Activated naive CD4-positive, alpha-beta T cell treated with anti-CD3 and anti-CD28 coated beads, Interleukin-2, amount 50 U/mL, for 24 hours (primary cell): Measurements from ENCODE around the gene SIAH3.

Experiments
- H3K27ac Mint-ChIP-seq: one replicate; pipeline ENCODE4 v1.8.0; 2021; ENCODE audit warnings: mild to moderate bottlenecking, mixed read lengths
- H3K27me3 Mint-ChIP-seq: one replicate; pipeline ENCODE4 v1.8.0; 2021; ENCODE audit warnings: mixed read lengths
- H3K36me3 Mint-ChIP-seq: one replicate; pipeline ENCODE4 v1.8.0; 2021; ENCODE audit warnings: mixed read lengths
- H3K4me1 Mint-ChIP-seq: one replicate; pipeline ENCODE4 v1.8.0; 2021; ENCODE audit warnings: mixed read lengths
- H3K4me3 Mint-ChIP-seq: one replicate; pipeline ENCODE4 v1.8.0; 2021; ENCODE audit warnings: mild to moderate bottlenecking, mixed read lengths
- H3K9me3 Mint-ChIP-seq: one replicate; pipeline ENCODE4 v1.8.0; 2021; ENCODE audit warnings: mixed read lengths

The SIAH3 gene

DNA sequence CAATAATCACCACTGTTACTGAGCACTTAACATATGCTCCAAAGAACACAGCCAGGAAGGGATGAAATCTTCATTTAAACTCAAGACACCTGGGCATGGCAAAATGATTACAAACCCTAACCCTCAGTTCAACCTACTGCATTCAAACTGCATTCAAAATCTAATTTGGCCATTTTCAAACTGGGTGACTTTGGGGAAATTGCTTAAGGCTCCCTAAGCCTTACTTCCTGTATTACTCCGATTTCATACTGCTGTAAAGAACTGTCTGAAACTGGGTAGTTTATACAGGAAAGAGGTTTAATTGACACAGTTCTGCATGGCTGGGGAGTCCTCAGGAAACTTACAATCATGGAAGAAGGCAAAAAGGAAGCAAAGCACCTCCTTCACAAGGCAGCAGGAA, 99.0 kb downstream of the SIAH3 start:
- Mint-ChIP-seq H3K9me3 (peaks cover 2% of the 10 kb centered on the region), H3K27me3 (peaks cover 2% of the 10 kb centered on the region), H3K4me1 (no peaks in the 10 kb centered on the region), H3K36me3 (no peaks in the 10 kb centered on the region), H3K27ac (no peak overlapping the region), H3K4me3 (no peak overlapping the region)

DNA sequence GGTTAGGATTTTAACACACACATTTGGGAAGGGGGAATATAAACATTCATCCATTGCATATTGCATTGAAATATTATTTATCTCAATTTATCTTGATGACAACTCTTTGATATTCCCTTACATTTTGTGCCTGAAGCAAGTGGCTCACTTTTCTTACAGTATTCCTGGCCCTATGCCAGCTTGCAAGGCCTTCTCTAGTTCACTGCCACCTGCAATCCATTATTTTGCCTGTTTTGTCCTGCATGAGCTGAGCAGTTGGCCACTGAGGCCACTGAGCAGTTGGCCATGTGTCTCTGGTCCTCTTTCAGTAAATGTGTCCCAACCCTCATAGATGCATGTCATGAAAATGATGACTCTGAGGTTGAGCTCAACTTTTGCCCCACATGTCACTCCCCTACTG, 99.7 kb downstream of the SIAH3 start:
- H3K9me3 Mint-ChIP-seq, result no peaks in the 10 kb centered on the region
- H3K4me3 Mint-ChIP-seq, result no peak overlapping the region
- peaks cover 2% of the 10 kb centered on the region for H3K27me3 Mint-ChIP-seq
- H3K4me1 Mint-ChIP-seq, result no peaks in the 10 kb centered on the region
- no peak overlapping the region for H3K27ac Mint-ChIP-seq
- no peaks in the 10 kb centered on the region for H3K36me3 Mint-ChIP-seq

DNA sequence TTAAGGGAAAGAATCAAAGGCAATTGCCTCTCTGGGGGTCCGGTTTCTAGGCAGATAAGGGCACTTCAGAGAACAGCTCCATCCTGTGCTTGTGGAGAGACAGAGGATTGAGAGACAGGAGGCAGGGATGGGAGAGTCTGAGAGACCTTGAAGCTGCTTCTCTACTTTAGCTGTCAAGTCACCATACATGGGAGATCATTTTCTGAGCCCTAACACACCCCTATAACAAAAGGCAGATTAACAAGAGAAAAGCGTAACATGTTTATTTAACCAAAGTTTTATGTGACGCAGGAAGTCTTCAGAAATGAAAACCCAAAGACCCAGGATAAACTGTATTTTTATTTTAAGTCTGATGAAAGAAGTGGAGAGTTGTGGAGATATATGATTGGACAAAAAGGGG, 101.0 kb downstream of the SIAH3 start:
- no peak overlapping the region for H3K27ac Mint-ChIP-seq
- H3K4me3 Mint-ChIP-seq, result no peak overlapping the region
- H3K27me3 Mint-ChIP-seq, result peaks cover 2% of the 10 kb centered on the region
- no peaks in the 10 kb centered on the region for H3K4me1 Mint-ChIP-seq
- no peaks in the 10 kb centered on the region for H3K36me3 Mint-ChIP-seq
- no peaks in the 10 kb centered on the region for H3K9me3 Mint-ChIP-seq

DNA sequence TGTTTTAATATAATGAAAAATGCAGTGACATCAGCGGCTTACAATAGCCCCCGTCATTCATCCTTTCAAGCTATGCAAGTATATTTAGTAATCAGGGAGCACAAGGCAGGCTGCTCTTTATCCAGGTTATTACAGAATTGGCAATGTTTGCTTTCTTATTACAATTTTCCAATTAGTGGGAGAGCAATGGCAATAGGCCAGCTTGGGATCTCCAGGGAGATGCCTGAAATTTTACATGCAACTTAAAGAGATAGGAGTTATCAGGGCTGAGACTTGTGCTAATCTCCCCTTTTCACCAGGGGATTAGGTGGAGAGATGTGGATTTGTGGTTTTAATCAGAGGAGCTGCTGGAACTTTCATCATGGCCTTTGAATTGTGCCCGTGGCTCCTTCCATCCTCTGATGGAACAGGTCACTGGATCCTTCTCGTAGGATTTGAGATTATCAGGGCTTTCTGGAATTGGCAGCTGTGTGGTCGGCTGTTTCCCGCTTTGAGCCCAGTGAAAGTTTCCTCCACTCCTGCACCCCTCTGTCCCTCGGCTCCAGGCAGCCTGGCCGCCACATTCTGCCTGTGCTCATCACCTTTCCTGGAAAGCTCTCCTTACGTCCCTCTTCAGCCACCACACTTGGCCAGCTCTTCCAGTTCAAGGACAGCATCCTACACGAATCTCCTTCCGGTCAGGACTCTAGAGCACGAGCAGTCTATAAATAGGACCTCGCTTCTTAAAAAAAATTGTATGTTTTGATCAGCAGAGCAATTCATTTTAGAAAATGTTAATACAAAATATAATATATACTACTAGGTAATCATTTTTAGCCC, 102.4 kb downstream of the SIAH3 start:
- Mint-ChIP-seq H3K4me3 (no peak overlapping the region), H3K9me3 (no peaks in the 10 kb centered on the region), H3K36me3 (no peaks in the 10 kb centered on the region), H3K27me3 (peaks cover 2% of the 10 kb centered on the region), H3K27ac (no peak overlapping the region), H3K4me1 (no peaks in the 10 kb centered on the region)

DNA sequence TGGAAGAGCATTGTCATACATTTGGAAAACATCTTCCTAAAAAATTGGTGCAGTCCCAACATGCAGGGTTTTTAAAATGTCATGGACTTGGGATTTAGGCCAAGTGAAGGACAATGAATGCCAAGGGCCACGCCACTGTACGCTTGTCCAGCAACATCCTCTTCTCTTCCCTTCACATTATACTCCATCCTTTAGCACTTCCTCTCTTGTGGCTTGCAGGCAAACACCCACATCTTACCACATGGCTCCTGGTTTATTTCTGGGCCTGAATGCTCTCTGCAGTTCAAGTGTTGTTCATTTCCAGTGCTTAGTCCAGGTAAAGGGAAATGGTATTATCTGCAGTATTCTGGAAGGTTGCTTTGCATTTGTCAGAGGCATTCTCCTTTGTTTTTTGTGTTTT, 104.5 kb downstream of the SIAH3 start:
- H3K36me3 Mint-ChIP-seq, result no peaks in the 10 kb centered on the region
- no peak overlapping the region for H3K27ac Mint-ChIP-seq
- no peaks in the 10 kb centered on the region for H3K9me3 Mint-ChIP-seq
- no peak overlapping the region for H3K4me3 Mint-ChIP-seq
- peaks cover 2% of the 10 kb centered on the region for H3K27me3 Mint-ChIP-seq
- H3K4me1 Mint-ChIP-seq, result no peaks in the 10 kb centered on the region

DNA sequence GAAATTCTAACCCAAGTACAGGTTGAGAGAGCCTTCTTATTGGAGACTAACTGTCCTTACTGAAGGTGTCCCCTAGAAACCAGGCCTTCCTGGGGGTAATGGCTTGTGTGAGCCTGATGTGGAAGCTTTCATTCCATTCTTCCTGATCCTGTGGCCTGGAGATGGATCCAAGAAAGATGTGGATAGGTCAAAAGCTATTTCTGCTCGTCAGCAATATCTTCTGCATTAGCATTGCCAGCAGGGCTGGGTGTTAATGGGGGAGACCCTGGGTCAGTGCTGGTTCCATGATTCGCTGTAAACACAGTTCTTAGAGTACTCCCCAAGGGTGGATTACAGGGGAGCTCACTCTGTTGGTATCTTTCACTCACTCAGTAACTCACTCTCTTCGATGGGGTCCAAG, 106.6 kb downstream of the SIAH3 start:
- H3K4me3 Mint-ChIP-seq, result no peak overlapping the region
- H3K27me3 Mint-ChIP-seq, result peaks cover 2% of the 10 kb centered on the region
- H3K27ac Mint-ChIP-seq, result no peak overlapping the region
- no peaks in the 10 kb centered on the region for H3K36me3 Mint-ChIP-seq
- H3K9me3 Mint-ChIP-seq, result no peaks in the 10 kb centered on the region
- H3K4me1 Mint-ChIP-seq, result no peaks in the 10 kb centered on the region

DNA sequence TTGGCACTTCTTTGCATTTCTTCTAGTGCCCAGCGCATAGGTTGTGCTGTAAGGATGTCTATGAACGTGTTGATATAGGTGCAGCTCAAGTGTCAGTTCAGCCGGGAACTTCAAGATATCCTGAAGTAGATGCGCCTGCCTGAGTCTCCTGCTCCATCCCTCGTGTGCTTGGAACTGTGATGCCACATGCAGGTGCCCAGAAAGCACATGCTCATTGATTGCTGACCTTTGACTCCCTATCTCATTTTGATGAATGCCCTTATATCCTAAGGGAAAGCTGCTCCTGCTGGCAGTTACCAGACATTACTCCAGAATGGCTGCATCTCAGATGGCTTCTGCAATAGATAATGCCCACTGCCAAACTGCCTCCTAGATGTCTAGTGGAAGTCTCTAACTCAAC, 108.6 kb downstream of the SIAH3 start:
- H3K4me3 Mint-ChIP-seq, result no peak overlapping the region

DNA sequence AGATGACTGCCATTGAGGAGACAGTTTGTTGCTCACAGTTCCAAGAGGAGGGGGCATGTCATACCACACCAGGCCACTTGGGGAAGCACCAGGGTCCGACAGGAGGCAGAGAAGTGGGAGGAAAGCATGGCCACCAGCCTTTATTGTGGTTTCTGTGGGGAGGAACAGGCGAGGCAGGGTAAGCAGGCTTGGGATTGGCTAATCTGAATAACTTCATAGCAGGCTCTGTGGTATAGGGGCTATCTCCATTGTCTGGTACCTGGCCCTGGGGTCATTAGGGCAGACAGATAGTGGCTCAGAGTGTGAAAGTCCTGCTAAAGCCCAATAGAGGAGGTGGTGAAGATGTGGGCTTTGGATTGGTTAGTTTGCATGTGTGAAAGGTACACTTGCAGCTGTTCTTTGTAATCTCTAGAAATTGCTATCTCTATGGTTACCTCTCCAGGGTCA, 114.0 kb downstream of the SIAH3 start:
- Mint-ChIP-seq H3K27me3 (no peaks in the 10 kb centered on the region), H3K4me3 (no peak overlapping the region), H3K9me3 (no peaks in the 10 kb centered on the region), H3K27ac (no peak overlapping the region), H3K4me1 (no peaks in the 10 kb centered on the region), H3K36me3 (no peaks in the 10 kb centered on the region)

More for the DNA sequence above, 108.6 kb downstream of the SIAH3 start:
- H3K36me3 Mint-ChIP-seq, result no peaks in the 10 kb centered on the region
- no peaks in the 10 kb centered on the region for H3K27me3 Mint-ChIP-seq
- no peaks in the 10 kb centered on the region for H3K9me3 Mint-ChIP-seq
- H3K27ac Mint-ChIP-seq, result no peak overlapping the region
- no peaks in the 10 kb centered on the region for H3K4me1 Mint-ChIP-seq

DNA sequence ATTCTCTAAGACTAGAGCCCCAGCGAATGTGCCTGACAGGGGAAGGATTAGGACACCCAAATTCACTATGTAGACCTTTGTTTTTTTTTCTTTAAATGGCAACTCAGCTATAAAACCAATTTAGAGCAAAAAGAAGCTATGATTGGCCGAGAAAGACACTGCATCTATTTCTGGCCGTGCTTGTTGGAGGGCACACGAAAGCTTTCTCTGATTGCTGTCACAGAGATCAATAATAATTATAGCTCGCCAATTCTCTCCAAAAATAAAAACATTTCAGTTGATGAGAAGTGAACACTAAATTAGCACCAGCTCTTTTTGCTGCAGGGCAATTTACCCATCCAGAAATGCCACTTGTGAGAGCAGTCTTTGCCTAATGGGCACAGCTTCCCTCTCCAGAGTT, 118.2 kb downstream of the SIAH3 start:
- Mint-ChIP-seq H3K36me3 (no peaks in the 10 kb centered on the region), H3K4me1 (no peaks in the 10 kb centered on the region), H3K9me3 (no peaks in the 10 kb centered on the region), H3K4me3 (no peak overlapping the region), H3K27me3 (no peaks in the 10 kb centered on the region), H3K27ac (no peak overlapping the region)

DNA sequence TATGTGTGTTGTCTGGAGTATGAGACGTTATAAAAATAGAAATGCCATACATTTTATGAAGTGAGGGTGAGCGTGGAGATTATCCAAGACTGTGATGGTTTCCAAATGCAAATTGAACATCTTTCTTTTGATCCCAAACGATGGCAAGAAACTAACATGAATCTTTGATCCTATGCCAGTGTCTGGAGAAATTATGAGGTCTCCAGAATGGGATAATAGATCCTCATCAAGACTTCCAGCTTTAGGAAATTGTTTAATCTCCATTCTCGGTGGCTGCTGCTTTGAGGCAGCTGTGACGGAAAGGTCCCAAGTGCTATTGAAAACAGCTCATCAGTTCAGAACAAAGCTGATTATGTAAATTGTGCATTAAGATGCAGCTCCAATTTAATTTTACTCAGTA, 118.6 kb downstream of the SIAH3 start:
- Mint-ChIP-seq H3K4me1 (no peaks in the 10 kb centered on the region), H3K4me3 (no peak overlapping the region), H3K9me3 (no peaks in the 10 kb centered on the region), H3K27me3 (no peaks in the 10 kb centered on the region), H3K36me3 (no peaks in the 10 kb centered on the region), H3K27ac (no peak overlapping the region)

DNA sequence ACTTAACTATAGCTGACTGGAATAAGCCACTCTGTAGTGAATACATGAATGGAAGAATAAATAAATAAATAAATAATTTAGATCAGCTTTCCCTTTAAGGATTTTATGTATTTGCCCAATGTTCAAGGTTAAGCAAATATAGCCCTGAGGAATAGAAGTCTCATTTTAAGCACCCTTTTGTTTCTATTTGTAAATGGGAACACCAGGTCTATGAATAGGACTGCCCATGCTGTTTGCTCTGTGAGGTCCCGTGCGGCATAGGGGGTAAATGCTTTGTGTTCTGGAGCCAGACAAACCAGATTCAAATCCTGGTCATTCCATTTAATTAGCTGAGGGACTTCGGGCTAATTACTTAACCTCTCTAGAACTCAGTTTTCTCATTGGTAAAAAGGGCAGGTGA, 120.1 kb downstream of the SIAH3 start:
- H3K9me3 Mint-ChIP-seq, result no peaks in the 10 kb centered on the region
- no peaks in the 10 kb centered on the region for H3K36me3 Mint-ChIP-seq
- no peak overlapping the region for H3K4me3 Mint-ChIP-seq
- H3K4me1 Mint-ChIP-seq, result no peaks in the 10 kb centered on the region
- H3K27ac Mint-ChIP-seq, result no peak overlapping the region
- H3K27me3 Mint-ChIP-seq, result no peaks in the 10 kb centered on the region

DNA sequence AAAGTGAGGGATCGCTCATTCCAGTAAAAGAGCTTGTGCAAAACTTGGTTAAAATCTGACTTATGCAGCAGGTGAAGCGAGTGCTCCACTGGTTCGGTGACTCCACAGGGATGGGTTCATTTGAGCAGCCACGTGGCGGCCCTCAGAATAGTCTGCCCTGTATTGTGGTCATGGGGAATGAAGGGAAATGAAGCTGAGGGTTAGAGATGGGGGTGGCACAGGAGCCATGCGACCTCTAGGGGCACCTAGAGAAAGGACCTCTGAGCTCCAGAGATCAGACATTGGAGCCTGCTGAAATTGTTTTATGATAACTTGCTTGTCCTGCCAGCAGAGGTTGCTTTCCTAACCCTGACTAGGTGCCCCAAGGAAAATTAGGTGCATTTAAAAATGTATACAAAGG, 122.8 kb downstream of the SIAH3 start:
- H3K4me3 Mint-ChIP-seq, result no peak overlapping the region
- no peaks in the 10 kb centered on the region for H3K27me3 Mint-ChIP-seq
- H3K9me3 Mint-ChIP-seq, result no peaks in the 10 kb centered on the region

More for the DNA sequence above, 122.8 kb downstream of the SIAH3 start:
- H3K4me1 Mint-ChIP-seq, result no peaks in the 10 kb centered on the region
- H3K27ac Mint-ChIP-seq, result no peak overlapping the region
- no peaks in the 10 kb centered on the region for H3K36me3 Mint-ChIP-seq
